Measurements from ENCODE around the gene PLAAT2. TPM values are rescaled to one million over a fixed set of nuclear protein-coding genes. Genes with fewer than 3 reads are reported as not detected.

The PLAAT2 gene
- total and polyA plus RNA-seq, 8 donors: 5.0 to 6.0 TPM; not detected in 6

DNA sequence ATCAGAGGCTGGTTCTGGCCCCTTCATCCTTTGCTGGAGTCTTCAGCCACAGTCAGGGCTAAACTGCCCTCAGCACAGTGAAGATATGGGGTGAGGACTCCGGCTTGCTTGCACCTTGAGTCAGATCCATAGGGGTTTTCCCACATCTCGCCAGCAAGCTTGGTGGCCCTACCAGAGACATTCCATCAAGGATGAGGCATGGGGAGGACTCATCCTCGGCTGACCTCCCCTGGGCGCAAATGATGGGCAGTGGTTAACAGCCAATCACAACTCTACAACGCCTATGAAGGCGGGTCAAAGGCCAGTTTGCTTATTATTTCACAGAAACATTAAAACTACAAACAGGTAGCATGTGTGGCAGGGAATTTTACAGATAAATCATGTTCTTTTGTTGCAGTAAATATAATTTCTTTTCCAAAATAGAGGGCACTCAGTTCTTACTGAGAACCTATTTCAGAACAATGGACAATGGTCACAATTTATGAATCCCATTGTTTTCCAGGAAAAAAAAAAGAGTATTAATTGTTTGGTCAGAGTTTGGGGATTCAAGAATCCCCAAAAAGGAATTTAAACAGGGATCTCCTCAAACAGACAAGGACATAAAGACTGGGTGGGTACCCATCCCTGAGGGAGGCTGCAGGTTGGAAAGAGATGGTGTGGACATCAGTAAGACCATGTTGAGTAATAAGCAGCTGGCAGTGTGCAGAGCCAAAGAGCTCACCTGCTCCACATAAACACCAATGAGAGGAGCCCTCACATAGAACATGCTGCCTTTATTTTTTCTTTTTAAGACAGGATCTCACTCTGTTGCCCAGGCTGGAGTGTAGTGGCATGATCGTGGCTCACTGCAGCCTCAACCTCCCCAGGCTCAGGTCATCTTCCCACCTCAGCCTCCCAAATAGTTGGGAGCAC lies 36.3 kb upstream of the PLAAT2 start:
- Histone ChIP-seq H3K36me3 (peaks cover 0 to 26% of the 10 kb centered on the region in 2 donors), H3K4me3 (no peak overlapping the region), H3K9me3 (no peaks in the 10 kb centered on the region), H3K27ac (no peak overlapping the region), H3K27me3 (no peaks in the 10 kb centered on the region), H3K4me1 (peaks cover 0 to 3% of the 10 kb centered on the region in 2 donors)
- TF ChIP-seq CTCF (IDR thresholded peaks at IDR 0.05): no peak
- DNase-seq (no peak), ATAC-seq (no peak)
- intact Hi-C loops (cut with DNase I): no loop called here

DNA sequence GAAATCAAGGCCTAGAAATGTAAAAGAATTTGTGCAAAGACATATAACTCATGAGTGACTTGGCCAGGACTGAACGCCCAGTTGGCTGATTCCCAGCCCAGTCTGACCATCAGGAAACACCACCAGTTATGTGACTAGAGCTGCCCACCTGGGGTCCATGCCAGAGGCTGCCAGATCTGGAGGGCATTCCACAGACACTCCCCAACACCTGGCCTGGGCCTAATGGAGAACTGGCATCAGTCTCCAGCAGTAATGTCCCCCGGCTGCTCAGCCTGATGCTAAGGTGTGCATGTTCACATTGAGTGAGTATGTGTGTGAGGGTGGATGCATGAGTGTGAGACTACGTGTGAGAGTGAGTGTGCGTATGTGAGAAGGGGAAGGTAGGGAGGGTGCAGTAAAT lies 35.4 kb upstream of the PLAAT2 start:
- intact Hi-C loops (cut with DNase I): no loop called here
- Histone ChIP-seq H3K27me3 (no peaks in the 10 kb centered on the region), H3K27ac (no peak overlapping the region), H3K4me3 (no peak overlapping the region), H3K4me1 (peaks cover 0 to 3% of the 10 kb centered on the region in 2 donors), H3K9me3 (no peaks in the 10 kb centered on the region), H3K36me3 (peaks cover 0 to 26% of the 10 kb centered on the region in 2 donors)
- DNase-seq: no peak
- no peak for ATAC-seq
- no peak for TF ChIP-seq CTCF (IDR thresholded peaks at IDR 0.05)

DNA sequence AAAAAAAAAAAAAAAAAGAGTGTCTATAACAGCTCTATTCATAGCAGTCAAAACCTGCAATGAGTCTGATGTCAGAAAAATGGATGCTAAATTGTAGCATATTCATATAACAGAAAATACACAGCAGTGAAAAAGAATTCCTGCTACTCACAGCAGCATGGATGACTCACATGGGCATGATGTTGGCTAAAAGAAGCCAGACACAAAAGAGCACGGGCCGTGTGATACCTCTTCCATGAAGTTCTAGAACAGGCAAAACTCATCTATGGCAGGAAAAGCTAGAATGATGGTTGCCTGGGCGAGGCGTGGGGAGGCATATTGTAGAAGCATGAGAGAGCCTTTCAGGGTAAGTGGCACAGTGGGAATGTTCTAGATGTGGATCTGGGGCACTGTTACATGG lies 32.1 kb upstream of the PLAAT2 start:
- no peak for DNase-seq
- H3K4me1 ChIP-seq: no peaks in the 10 kb centered on the region
- peaks cover 0 to 39% of the 10 kb centered on the region in 2 donors for H3K36me3 ChIP-seq
- no peaks in the 10 kb centered on the region for H3K27me3 ChIP-seq
- no peak for ATAC-seq
- no peaks in the 10 kb centered on the region for H3K9me3 ChIP-seq
- intact Hi-C loops (cut with DNase I): no loop called here
- no peak overlapping the region for H3K4me3 ChIP-seq
- TF ChIP-seq CTCF (IDR thresholded peaks at IDR 0.05): no peak
- H3K27ac ChIP-seq: no peak overlapping the region

DNA sequence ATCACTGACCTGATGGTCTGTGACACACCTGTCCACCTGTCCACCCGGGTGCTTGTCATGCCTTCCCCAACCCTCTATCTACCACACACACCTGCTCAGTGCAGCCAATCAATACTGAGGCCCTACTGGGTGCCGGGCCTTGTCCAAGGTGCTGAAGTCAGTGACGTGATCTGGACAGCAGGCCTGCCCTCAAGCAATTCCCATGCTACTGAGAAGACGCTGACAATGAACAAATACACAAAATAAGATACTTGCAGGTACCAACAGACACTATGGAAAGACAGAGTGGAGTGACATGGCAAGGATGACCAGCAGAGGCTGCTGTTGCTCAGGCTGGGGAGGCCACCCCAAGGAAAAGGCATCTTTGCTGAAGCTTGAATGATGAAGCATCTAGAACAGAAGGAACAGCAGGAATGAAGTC lies 29.8 kb upstream of the PLAAT2 start:
- DNase-seq (no peak), ATAC-seq (peak; percentile 49)
- peaks cover 0 to 61% of the 10 kb centered on the region in 2 donors for H3K36me3 ChIP-seq
- TF ChIP-seq CTCF (IDR thresholded peaks at IDR 0.05): no peak
- no peaks in the 10 kb centered on the region for H3K4me1 ChIP-seq
- H3K27me3 ChIP-seq: no peaks in the 10 kb centered on the region
- no peak overlapping the region for H3K27ac ChIP-seq
- no peak overlapping the region for H3K4me3 ChIP-seq
- no peaks in the 10 kb centered on the region for H3K9me3 ChIP-seq
- intact Hi-C loops (cut with DNase I): no loop called here

GRCh38 chr11:63590024-63590788 lies 27.0 kb upstream of the PLAAT2 start:
- no peaks in the 10 kb centered on the region for H3K9me3 ChIP-seq
- no peak for TF ChIP-seq CTCF (IDR thresholded peaks at IDR 0.05)
- H3K4me1 ChIP-seq: no peaks in the 10 kb centered on the region
- intact Hi-C loops (cut with DNase I): no loop called here
- no peaks in the 10 kb centered on the region for H3K27me3 ChIP-seq
- no peak overlapping the region for H3K4me3 ChIP-seq
- no peak overlapping the region for H3K27ac ChIP-seq
- peaks cover 0 to 61% of the 10 kb centered on the region in 2 donors for H3K36me3 ChIP-seq
- no peak for DNase-seq
- no peak for ATAC-seq
